ENCODE data around the gene RNASE13. TPM values are rescaled to one million over a fixed set of nuclear protein-coding genes. Genes with fewer than 3 reads are reported as not detected.
A peak's percentile ranks its signal among the peaks of the same experiment; 100 is the strongest.

The RNASE13 gene
- total RNA-seq, 1 donor from 2014 or later = not detected

DNA sequence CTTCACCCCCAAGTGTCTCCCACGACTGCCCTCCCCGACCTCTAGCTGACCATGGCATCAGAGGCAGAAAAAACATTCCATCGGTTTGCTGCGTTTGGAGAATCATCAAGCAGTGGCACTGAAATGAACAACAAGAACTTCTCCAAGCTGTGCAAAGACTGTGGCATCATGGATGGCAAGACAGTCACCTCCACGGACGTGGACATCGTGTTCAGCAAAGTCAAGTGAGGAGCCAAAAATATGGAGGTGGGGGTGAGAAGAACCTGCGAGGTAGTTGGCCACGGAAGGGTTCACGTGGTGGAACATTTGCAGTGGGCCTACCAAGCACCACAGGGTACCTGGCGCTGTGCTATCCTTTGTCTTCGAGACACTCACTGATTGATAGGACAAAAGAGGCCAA, 4.1 kb downstream of the RNASE13 start:
- Histone ChIP-seq H3K27me3 (no peaks in the 10 kb centered on the region), H3K27ac (no peak overlapping the region), H3K4me3 (no peak overlapping the region), H3K9me3 (no peaks in the 10 kb centered on the region), H3K4me1 (peaks cover 0 to 14% of the 10 kb centered on the region in 2 donors), H3K36me3 (no peaks in the 10 kb centered on the region)
- intact Hi-C loops (cut with DNase I) = no loop called here
- TF ChIP-seq, protein P1, sequence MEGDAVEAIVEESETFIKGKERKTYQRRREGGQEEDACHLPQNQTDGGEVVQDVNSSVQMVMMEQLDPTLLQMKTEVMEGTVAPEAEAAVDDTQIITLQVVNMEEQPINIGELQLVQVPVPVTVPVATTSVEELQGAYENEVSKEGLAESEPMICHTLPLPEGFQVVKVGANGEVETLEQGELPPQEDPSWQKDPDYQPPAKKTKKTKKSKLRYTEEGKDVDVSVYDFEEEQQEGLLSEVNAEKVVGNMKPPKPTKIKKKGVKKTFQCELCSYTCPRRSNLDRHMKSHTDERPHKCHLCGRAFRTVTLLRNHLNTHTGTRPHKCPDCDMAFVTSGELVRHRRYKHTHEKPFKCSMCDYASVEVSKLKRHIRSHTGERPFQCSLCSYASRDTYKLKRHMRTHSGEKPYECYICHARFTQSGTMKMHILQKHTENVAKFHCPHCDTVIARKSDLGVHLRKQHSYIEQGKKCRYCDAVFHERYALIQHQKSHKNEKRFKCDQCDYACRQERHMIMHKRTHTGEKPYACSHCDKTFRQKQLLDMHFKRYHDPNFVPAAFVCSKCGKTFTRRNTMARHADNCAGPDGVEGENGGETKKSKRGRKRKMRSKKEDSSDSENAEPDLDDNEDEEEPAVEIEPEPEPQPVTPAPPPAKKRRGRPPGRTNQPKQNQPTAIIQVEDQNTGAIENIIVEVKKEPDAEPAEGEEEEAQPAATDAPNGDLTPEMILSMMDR (IDR thresholded peaks at IDR 0.05) = no peak
- no peak for DNase-seq (ENCODE audit: low spot score in 2 of 2)

DNA sequence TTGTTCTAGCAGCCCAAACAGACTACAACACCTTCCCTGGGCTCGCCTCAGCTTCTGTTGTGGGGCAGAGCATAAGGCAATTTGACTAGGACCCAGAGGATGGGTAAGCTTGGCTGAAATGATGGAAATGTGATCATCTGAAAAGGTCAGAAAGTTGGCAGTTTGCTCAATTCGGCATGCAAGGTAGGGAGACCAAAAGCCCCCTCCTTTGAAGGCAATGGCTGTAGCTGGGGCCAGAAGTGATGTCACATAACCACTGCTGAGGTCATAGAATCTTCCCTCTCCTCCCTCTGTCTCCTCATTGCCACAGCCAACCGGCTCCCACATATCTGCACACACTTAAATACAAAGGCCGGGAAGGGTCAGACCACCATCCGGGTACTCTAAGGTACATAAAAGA, 4.7 kb downstream of the RNASE13 start, which contains the start of gene TPPP2:
Gene TPPP2 (plus strand): TSS at position 301 of the 400 bp plus-strand sequence. CDS start 365 bp downstream, outside the sequence.
- Histone ChIP-seq H3K9me3 (no peaks in the 10 kb centered on the region), H3K27me3 (no peaks in the 10 kb centered on the region), H3K27ac (no peak within 1 kb of the TSS), H3K4me3 (no peak within 1 kb of the TSS), H3K4me1 (peaks cover 0 to 14% of the 10 kb centered on the region in 2 donors), H3K36me3 (no peaks in the 10 kb centered on the region)
- intact Hi-C loops (cut with DNase I) = loop anchor here (5.0 kb wide), 1 partner anchor 418 kb away; no protein-coding TSS in a partner anchor
- TF ChIP-seq, protein P1 (IDR thresholded peaks at IDR 0.05) = no peak
- DNase-seq (ENCODE audit: low spot score in 2 of 2) = no peak

DNA sequence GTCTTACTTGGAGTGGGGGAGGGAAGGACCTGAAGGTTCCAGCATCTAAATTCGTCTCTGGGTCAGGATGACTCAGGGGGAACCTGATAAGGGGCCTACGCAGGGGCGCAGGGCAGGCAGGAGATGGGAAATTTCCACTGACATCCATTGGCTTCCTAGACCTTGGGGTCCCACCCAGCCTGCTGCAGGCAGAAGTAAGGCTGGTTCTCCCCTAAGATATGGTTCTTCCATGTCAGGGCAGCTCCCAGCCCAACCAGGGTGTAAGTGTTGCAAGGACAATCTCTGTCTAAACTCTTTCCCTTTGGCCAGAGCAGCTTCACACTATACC, 7.7 kb downstream of the RNASE13 start:
- Histone ChIP-seq H3K4me1 (peaks cover 6 to 20% of the 10 kb centered on the region in 2 donors), H3K27ac (peak overlapping the region; percentile 84 to 88), H3K36me3 (no peaks in the 10 kb centered on the region), H3K4me3 (no peak overlapping the region), H3K9me3 (no peaks in the 10 kb centered on the region), H3K27me3 (no peaks in the 10 kb centered on the region)
- DNase-seq (ENCODE audit: low spot score in 2 of 2) = no peak
- TF ChIP-seq, protein P1 (IDR thresholded peaks at IDR 0.05) = no peak
- intact Hi-C loops (cut with DNase I) = loop anchor here (1.0 to 5.0 kb wide), 2 partner anchors 12 to 415 kb away; no protein-coding TSS in a partner anchor

DNA sequence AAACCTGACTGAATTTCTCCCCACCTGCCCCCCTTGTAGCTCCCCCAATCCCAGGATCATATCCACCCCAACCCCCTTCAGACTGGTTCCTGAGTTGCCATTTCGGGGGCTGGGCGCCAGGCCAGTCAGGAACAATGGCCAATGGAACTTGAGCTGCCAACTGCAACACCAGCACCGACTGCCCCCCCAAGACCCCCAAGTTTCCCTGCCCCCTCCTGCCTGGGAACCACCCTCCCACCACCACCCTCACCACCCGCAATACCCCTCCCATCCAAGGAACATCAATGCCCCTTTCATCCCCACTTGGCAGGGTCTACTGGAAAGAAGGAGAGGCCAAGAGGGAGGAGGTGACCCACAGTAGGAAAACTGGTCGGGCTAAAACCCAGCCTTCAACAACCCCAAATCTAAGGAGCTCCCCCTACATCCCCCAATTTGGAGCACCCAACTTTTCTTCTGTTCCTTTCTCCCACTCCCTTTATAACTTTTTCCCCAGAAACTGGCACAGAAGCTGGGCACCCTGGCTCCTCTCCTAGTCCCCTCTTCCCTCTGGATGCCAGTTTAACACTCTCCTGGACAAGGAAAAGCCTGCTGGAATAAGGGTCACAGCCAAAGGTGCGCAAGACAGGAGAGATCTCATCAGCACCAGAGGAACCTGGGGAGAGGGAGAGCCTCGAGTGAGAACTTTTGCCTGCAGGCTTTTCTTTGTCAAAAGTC, 8.2 kb downstream of the RNASE13 start:
- H3K27me3 ChIP-seq = no peaks in the 10 kb centered on the region
- H3K36me3 ChIP-seq = peaks cover 0 to 3% of the 10 kb centered on the region in 2 donors
- H3K9me3 ChIP-seq = no peaks in the 10 kb centered on the region
- peak overlapping the region; percentile 67 to 93 for H3K4me3 ChIP-seq
- no peak for DNase-seq (ENCODE audit: low spot score in 2 of 2)
- TF ChIP-seq, protein P1 (IDR thresholded peaks at IDR 0.05) = no peak
- H3K4me1 ChIP-seq = peaks cover 6 to 20% of the 10 kb centered on the region in 2 donors
- intact Hi-C loops (cut with DNase I) = loop anchor here (1.0 to 5.0 kb wide), 2 partner anchors 13 to 414 kb away; no protein-coding TSS in a partner anchor
- H3K27ac ChIP-seq = peak overlapping the region; percentile 84 to 88

DNA sequence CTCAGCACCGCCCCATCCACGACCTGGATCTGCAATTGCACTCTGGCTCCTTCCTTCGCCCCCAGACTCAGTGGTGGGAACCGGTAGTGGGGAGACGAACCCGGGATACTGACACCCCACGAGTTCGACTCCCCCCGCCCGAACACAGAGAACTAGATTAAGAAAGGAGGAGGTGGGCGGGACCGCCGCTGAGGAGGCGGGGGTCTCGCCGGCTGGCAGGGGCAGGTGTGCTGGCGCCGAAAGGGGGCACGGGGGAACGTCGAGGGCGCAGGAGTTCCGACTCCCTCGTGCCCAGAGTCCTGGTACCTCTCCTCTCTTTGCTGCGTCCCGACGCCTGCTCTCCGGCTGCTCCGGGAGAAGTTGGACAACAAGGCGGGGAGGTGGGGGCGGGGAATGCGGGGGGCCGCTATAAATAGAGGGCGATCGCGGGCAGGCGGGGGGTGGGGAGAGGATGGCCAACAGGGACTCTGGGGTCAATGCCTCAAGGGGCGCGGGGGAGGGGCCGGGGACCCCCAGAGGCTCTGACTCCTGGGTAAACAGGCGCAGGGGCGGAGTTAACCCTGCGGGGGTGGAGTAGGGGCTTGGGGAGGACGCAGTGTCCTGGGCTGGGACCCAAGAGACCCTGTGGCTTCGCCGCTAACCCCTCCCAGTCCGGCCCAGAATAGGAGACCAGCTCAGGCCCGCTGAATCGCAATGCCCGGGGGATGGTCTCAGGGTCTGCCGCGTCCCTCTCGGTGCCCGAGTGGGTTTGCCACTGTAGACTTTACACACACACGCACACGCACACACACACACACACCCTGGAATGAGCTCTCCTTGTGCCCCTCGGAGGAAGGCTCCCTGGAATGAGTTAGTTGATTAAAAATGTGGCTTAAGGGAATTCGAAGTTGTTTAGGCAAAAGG, 9.0 kb downstream of the RNASE13 start:
- Histone ChIP-seq H3K9me3 (no peaks in the 10 kb centered on the region), H3K27me3 (no peaks in the 10 kb centered on the region), H3K4me3 (peak overlapping the region; percentile 67 to 93), H3K27ac (peak overlapping the region; percentile 84 to 88), H3K4me1 (peaks cover 6 to 20% of the 10 kb centered on the region in 2 donors), H3K36me3 (peaks cover 0 to 11% of the 10 kb centered on the region in 2 donors)
- DNase-seq (ENCODE audit: low spot score in 2 of 2) = peak in 1 of 2 donors; percentile 81
- TF ChIP-seq, protein P1 (IDR thresholded peaks at IDR 0.05) = no peak
- intact Hi-C loops (cut with DNase I) = loop anchor here (1.0 to 5.0 kb wide), 3 partner anchors 14 to 413 kb away; partner anchors contain the start of gene METTL17
